HCT116 (cell line): Measurements from ENCODE around the gene PTBP3. TPM values are rescaled to one million over a fixed set of nuclear protein-coding genes. Genes with fewer than 3 reads are reported as not detected.
A peak's percentile ranks its signal among the peaks of the same experiment; 100 is the strongest.

Experiments used
- ATAC-seq: fragments of 200-7000 bp; cut with Tn5 transposase; 2 replicates; pipeline ENCODE4 v1.9.1; 2020; ENCODE audit warnings: mild to moderate bottlenecking, moderate library complexity
- BruUV-seq: library from RNA; stranded (reverse); fragments of 400-500 nt; replicated peaks from 2 replicates; lab custom pipeline; 2021; lab: Mats Ljungman, UMichigan
- CTCF ChIA-PET: fragments of 300-600 bp; sonication (Branson Sonifier 250); formaldehyde crosslinking; loops from one replicate; lab custom pipeline; 2021; ENCODE audit warnings: antibody characterized with exemption; lab: Charles Lee
- POLR2A ChIA-PET: fragments of 300-600, 350-600 bp; sonication (Branson Sonifier 250); formaldehyde crosslinking; loops from one replicate; lab custom pipeline; 2021; ENCODE audit warnings: antibody characterized with exemption; lab: Charles Lee
- RAD21 ChIA-PET, 2 experiments: fragments of 300-600 bp; sonication (Branson Sonifier 250); formaldehyde crosslinking; loops; one replicate each; lab custom pipeline; 2023; ENCODE audit warnings: low total read pairs in 2 of 2; ENCODE audit not compliant: uncharacterized antibody in 2 of 2, unreplicated experiment in 2 of 2, low non-redundant PET in 1 of 2; lab: Charles Lee
- DNase-seq: peaks from one replicate; pipeline ENCODE4 v3.0.0-alpha.2; 2010; ENCODE audit warnings: low read depth, low spot score
- H2AFZ ChIP-seq: fragments of 200-600 bp; shearing (Covaris generic), sonication (generic); 2 replicates; pipeline ENCODE4 v1.6.1; 2017; ENCODE audit warnings: low read depth, mixed run types, mixed read lengths, antibody characterized with exemption, low read length; ENCODE audit not compliant: poor library complexity, severe bottlenecking
- H3K27ac ChIP-seq: 2 replicates; pipeline ENCODE4 v1.5.1; 2012; ENCODE audit warnings: low read depth, low read length
- H3K27me3 ChIP-seq: fragments of 200-600 bp; sonication (generic); 2 replicates; pipeline ENCODE4 v1.6.1; 2016; ENCODE audit warnings: mixed run types, low read length, mixed read lengths; ENCODE audit not compliant: insufficient read depth
- H3K36me3 ChIP-seq, 2 experiments: fragments of 200-500 bp in 1 of 2; fragments of 200-600 bp in 1 of 2; sonication (Bioruptor generic) in 1 of 2; sonication (generic) in 1 of 2; 2 replicates each; pipeline versions ENCODE4 v1.5.1 to v1.6.1; 2014 to 2016; ENCODE audit warnings: low read length in 2 of 2, inconsistent platforms in 1 of 2, mixed read lengths in 1 of 2, mixed run types in 1 of 2; ENCODE audit not compliant: insufficient read depth in 2 of 2, control insufficient read depth in 1 of 2
- H3K4me1 ChIP-seq, 2 experiments: fragments of 200-600 bp in 1 of 2; sonication (generic) in 1 of 2; 2 replicates each; pipeline versions ENCODE4 v1.5.1 to v1.6.1; 2012 to 2017; ENCODE audit warnings: low read length in 2 of 2, inconsistent platforms in 1 of 2, mild to moderate bottlenecking in 1 of 2, mixed read lengths in 1 of 2, mixed run types in 1 of 2, moderate library complexity in 1 of 2; ENCODE audit not compliant: insufficient read depth in 2 of 2, control insufficient read depth in 1 of 2
- H3K4me2 ChIP-seq: fragments of 200-600 bp; sonication (generic); 2 replicates; pipeline ENCODE4 v1.6.1; 2017; ENCODE audit warnings: mixed run types, low read length, mixed read lengths
- H3K4me3 ChIP-seq, 2 experiments: fragments of 200-600 bp in 1 of 2; sonication (generic) in 1 of 2; replicated peaks in 1 of 2; 2 replicates each; pipeline ENCODE4 v1.5.1; 2011 to 2016; ENCODE audit warnings: low read length in 2 of 2, control low read depth in 1 of 2, low read depth in 1 of 2, mild to moderate bottlenecking in 1 of 2, mixed read lengths in 1 of 2, mixed run types in 1 of 2
- H3K79me2 ChIP-seq: fragments of 200-600 bp; sonication (generic); 2 replicates; pipeline ENCODE4 v1.6.1; 2017; ENCODE audit warnings: mild to moderate bottlenecking, mixed run types, low read length, moderate library complexity, mixed read lengths; ENCODE audit not compliant: insufficient read depth
- H3K9ac ChIP-seq: fragments of 200-600 bp; sonication (generic); 2 replicates; pipeline ENCODE4 v1.6.1; 2016; ENCODE audit warnings: low read length, mixed read lengths
- H3K9me2 ChIP-seq: fragments of 200-600 bp; sonication (generic), shearing (Covaris generic); 2 replicates; pipeline ENCODE4 v1.6.1; 2017; ENCODE audit warnings: mixed run types, mild to moderate bottlenecking, moderate library complexity; ENCODE audit not compliant: insufficient read depth
- H3K9me3 ChIP-seq, 2 experiments: fragments of 200-500 bp in 1 of 2; fragments of 200-600 bp in 1 of 2; sonication (Bioruptor generic) in 1 of 2; sonication (generic) in 1 of 2; 2 replicates each; pipeline ENCODE4 v1.6.1; 2014 to 2017; ENCODE audit warnings: low read length in 2 of 2, mixed read lengths in 2 of 2, inconsistent platforms in 1 of 2, low read depth in 1 of 2, mild to moderate bottlenecking in 1 of 2, mixed run types in 1 of 2, moderate library complexity in 1 of 2; ENCODE audit not compliant: control insufficient read depth in 1 of 2, insufficient read depth in 1 of 2
- H4K20me1 ChIP-seq: fragments of 200-600 bp; sonication (generic), shearing (Covaris generic); 2 replicates; pipeline ENCODE4 v1.6.1; 2017; ENCODE audit warnings: mixed run types, mild to moderate bottlenecking, moderate library complexity; ENCODE audit not compliant: insufficient read depth
- CBX3 ChIP-seq: IDR thresholded peaks from 2 replicates; pipeline ENCODE4 v1.6.1; 2012; ENCODE audit warnings: low read depth
- ELF1 ChIP-seq: IDR thresholded peaks from 2 replicates; pipeline ENCODE4 v1.6.1; 2012; ENCODE audit warnings: low read depth, borderline replicate concordance
- EZH2phosphoT487 ChIP-seq: fragments of 200-600 bp; IDR thresholded peaks from 2 replicates; pipeline ENCODE4 v1.6.1; 2018; ENCODE audit warnings: antibody characterized with exemption, borderline replicate concordance
- FOSL1 ChIP-seq: IDR thresholded peaks from 2 replicates; pipeline ENCODE4 v1.6.1; 2012; ENCODE audit warnings: low read depth
- POLR2A ChIP-seq: IDR thresholded peaks from 2 replicates; pipeline ENCODE4 v1.7.0; 2011; ENCODE audit warnings: borderline replicate concordance; ENCODE audit not compliant: insufficient read depth, insufficient read length; ENCODE audit errors: extremely low read depth
- POLR2AphosphoS5 ChIP-seq: IDR thresholded peaks from 2 replicates; pipeline ENCODE4 v1.6.1; 2011; ENCODE audit warnings: mild to moderate bottlenecking, low read depth, low read length, moderate library complexity
- SP1 ChIP-seq: IDR thresholded peaks from 2 replicates; pipeline ENCODE4 v1.6.1; 2012; ENCODE audit warnings: low read depth
- YY1 ChIP-seq: IDR thresholded peaks from 2 replicates; pipeline ENCODE4 v1.6.1; 2011; ENCODE audit warnings: low read length, low read depth, moderate library complexity, mild to moderate bottlenecking; ENCODE audit not compliant: insufficient replicate concordance; ENCODE audit errors: extremely low read depth
- intact Hi-C: fragments of 100-400 bp; cut with micrococcal nuclease; formaldehyde crosslinking; loops from 2 replicates; pipeline ENCODE4 v1.10.0; 2022
- total RNA-seq: library from RNA; stranded (reverse); gene quantifications from one replicate; pipeline ENCODE4 v1.2.1, GENCODE V29; 2021; ENCODE audit not compliant: unreplicated experiment
- TF ChIP-seq, protein P1 (sequence below), 3 experiments: fragments of 200-600 bp in 1 of 3; sonication (generic) in 1 of 3; IDR thresholded peaks in 2 of 3; conservative IDR thresholded peaks in 1 of 3; 2 replicates each; pipeline ENCODE4 v1.5.1; 2012 to 2017; ENCODE audit warnings: low read depth in 2 of 3, low read length in 2 of 3, antibody characterized with exemption in 1 of 3, borderline replicate concordance in 1 of 3, control low read depth in 1 of 3, mild to moderate bottlenecking in 1 of 3, mixed read lengths in 1 of 3, mixed run types in 1 of 3, moderate library complexity in 1 of 3; ENCODE audit not compliant: insufficient read depth in 1 of 3

PTBP3 gene
- total RNA-seq, 1 experiment from 2014 or later = 102 TPM

DNA sequence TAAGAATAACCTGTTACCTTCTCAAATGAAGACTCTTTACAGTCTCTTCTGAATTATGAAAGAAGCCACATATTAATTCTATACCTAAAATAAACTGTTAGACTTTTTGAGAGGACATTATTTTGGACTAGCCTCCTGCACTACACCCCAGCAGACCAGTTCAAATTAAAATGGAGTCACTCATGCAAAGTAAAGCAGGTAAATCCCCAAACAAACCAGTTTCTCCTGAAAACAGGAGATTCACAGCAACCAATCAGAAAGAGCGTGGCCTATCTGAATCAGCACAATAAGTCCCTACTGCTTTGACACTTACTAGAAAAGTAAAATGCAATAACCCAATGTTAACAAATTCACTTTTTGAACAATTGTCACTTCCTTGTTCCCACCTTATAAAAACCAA, 58.8 kb downstream of the PTBP3 start:
- Histone ChIP-seq H3K4me3 (no peak overlapping the region), H3K9me3 (no peaks in the 10 kb centered on the region), H2AFZ (no peak overlapping the region), H3K4me1 (peaks cover 3 to 13% of the 10 kb centered on the region in 2 experiments; a peak in 2 of 4 replicates), H3K36me3 (no peaks in the 10 kb centered on the region), H4K20me1 (no peaks in the 10 kb centered on the region), H3K4me2 (no peak overlapping the region), H3K27me3 (no peaks in the 10 kb centered on the region), H3K27ac (no peak overlapping the region)
- RAD21 ChIA-PET = no interaction called here
- POLR2A ChIA-PET = no interaction called here
- TSS peak; percentile 24 for BruUV-seq
- no peak for DNase-seq
- intact Hi-C loops = no loop called here
- no peak for ATAC-seq
- TF ChIP-seq EZH2phosphoT487 (no peak), YY1 (no peak), SP1 (no peak), ELF1 (no peak), FOSL1 (no peak)
- TF ChIP-seq, all 23 proteins: peak for 0
- no peaks in the 10 kb centered on the region for H3K9me2 ChIP-seq
- CTCF ChIA-PET = no interaction called here
- peaks cover 81% of the 10 kb centered on the region for H3K79me2 ChIP-seq
- no peak overlapping the region for H3K9ac ChIP-seq

DNA sequence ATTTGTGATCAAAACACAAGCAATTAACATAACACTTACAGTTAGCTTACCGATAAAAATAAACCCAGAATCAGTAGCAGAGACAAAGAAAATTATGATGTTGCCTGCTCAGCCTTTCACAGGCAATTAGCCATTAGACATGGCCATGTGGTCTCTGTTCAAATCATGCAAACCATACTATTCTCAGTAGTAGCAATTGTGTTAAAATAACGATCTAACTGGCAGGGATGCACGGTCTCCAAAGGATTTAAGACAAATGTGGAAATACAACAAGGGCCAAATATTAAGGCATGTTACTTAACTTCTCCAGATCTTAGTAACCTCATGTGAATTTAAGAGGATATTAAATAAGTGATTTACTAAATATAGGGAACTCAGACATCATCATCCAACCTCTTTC, 59.5 kb downstream of the PTBP3 start:
- no peaks in the 10 kb centered on the region for H3K9me3 ChIP-seq
- H3K79me2 ChIP-seq = peaks cover 80% of the 10 kb centered on the region
- ATAC-seq = no peak
- H3K27me3 ChIP-seq = no peaks in the 10 kb centered on the region
- ChIA-PET RAD21 (no interaction called here), POLR2A (no interaction called here), CTCF (no interaction called here)
- H3K9me2 ChIP-seq = no peaks in the 10 kb centered on the region
- TF ChIP-seq, protein P1, sequence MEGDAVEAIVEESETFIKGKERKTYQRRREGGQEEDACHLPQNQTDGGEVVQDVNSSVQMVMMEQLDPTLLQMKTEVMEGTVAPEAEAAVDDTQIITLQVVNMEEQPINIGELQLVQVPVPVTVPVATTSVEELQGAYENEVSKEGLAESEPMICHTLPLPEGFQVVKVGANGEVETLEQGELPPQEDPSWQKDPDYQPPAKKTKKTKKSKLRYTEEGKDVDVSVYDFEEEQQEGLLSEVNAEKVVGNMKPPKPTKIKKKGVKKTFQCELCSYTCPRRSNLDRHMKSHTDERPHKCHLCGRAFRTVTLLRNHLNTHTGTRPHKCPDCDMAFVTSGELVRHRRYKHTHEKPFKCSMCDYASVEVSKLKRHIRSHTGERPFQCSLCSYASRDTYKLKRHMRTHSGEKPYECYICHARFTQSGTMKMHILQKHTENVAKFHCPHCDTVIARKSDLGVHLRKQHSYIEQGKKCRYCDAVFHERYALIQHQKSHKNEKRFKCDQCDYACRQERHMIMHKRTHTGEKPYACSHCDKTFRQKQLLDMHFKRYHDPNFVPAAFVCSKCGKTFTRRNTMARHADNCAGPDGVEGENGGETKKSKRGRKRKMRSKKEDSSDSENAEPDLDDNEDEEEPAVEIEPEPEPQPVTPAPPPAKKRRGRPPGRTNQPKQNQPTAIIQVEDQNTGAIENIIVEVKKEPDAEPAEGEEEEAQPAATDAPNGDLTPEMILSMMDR (IDR thresholded peaks at IDR 0.05 in 2 of 3, conservative IDR thresholded peaks at IDR 0.05 in 1 of 3; ENCODE audit: borderline replicate concordance in 1 of 3, insufficient read depth in 1 of 3, low read depth in 2 of 3, low read length in 2 of 3) = no peak
- no peak for TF ChIP-seq POLR2A
- TF ChIP-seq POLR2AphosphoS5 = no peak
- TF ChIP-seq CBX3 = no peak
- no peaks in the 10 kb centered on the region for H4K20me1 ChIP-seq
- no peaks in the 10 kb centered on the region for H3K36me3 ChIP-seq
- H3K4me2 ChIP-seq = no peak overlapping the region
- BruUV-seq = no TSS peak
- no peak overlapping the region for H3K4me3 ChIP-seq
- H3K4me1 ChIP-seq = peaks cover 3 to 13% of the 10 kb centered on the region in 2 experiments; a peak in 2 of 4 replicates
- H3K9ac ChIP-seq = no peak overlapping the region
- intact Hi-C loops = no loop called here
- H2AFZ ChIP-seq = no peak overlapping the region
- H3K27ac ChIP-seq = no peak overlapping the region
- DNase-seq = no peak
